GM19099 (cell line): Measurements from ENCODE around the gene CETP.
A peak's percentile ranks its signal among the peaks of the same experiment; 100 is the strongest.

Source experiments
- POLR2A ChIP-seq: IDR thresholded peaks from 3 replicates; pipeline ENCODE4 v1.6.1; 2011; ENCODE audit warnings: low read depth; ENCODE audit not compliant: insufficient read length; ENCODE audit errors: extremely low read depth

CETP gene

GRCh38 chr16:56980201-56980535, 18.4 kb downstream of the CETP start:
- no peak for TF ChIP-seq POLR2A

- no peak for TF ChIP-seq POLR2A
Observed at GRCh38 chr16:56980792-56981724, 19.3 kb downstream of the CETP start.

GRCh38 chr16:56981729-56982271, 20.1 kb downstream of the CETP start:
- no peak for TF ChIP-seq POLR2A

- TF ChIP-seq POLR2A, result no peak
Observed at GRCh38 chr16:56982695-56983094, 20.9 kb downstream of the CETP start.

GRCh38 chr16:56983211-56983751, 21.5 kb downstream of the CETP start:
- no peak for TF ChIP-seq POLR2A

- TF ChIP-seq POLR2A, result no peak
Observed at GRCh38 chr16:56984639-56985038, 22.9 kb downstream of the CETP start.

GRCh38 chr16:56985288-56985961, 23.7 kb downstream of the CETP start:
- TF ChIP-seq POLR2A, result no peak

GRCh38 chr16:56985962-56986360, 24.2 kb downstream of the CETP start:
- no peak for TF ChIP-seq POLR2A

GRCh38 chr16:56986361-56986760, 24.6 kb downstream of the CETP start:
- no peak for TF ChIP-seq POLR2A

- no peak for TF ChIP-seq POLR2A
Observed at GRCh38 chr16:56987692-56988091, 25.9 kb downstream of the CETP start.

GRCh38 chr16:56988161-56988947, 26.6 kb downstream of the CETP start:
- no peak for TF ChIP-seq POLR2A

GRCh38 chr16:56988948-56989945, 27.5 kb downstream of the CETP start, which contains the start of gene NLRC5:
TSS of gene NLRC5 (plus strand) at chr16:56989557. CDS start at chr16:57020713, 31,156 bp downstream.
- TF ChIP-seq POLR2A, result peak; percentile 86

- TF ChIP-seq POLR2A, result no peak
Observed at GRCh38 chr16:56989988-56990387, 28.2 kb downstream of the CETP start.
